Kidney (tissue), 14 donors: Measurements from ENCODE around the gene DHFR. TPM values are rescaled to one million over a fixed set of nuclear protein-coding genes. Genes with fewer than 3 reads are reported as not detected.
A peak's percentile ranks its signal among the peaks of the same experiment; 100 is the strongest.
"Not testable (repeated sequence)": the region's sequence is repeated elsewhere in the genome, so short reads cannot be mapped to it uniquely, and the experiment has no call there.

ENCODE experiments used
- DNase-seq, 5 donors: peaks; one replicate each; pipeline ENCODE4 v3.0.0-alpha.2; 2013 to 2020
- FAIRE-seq: peaks from 2 replicates; lab custom pipeline; 2012; peaks lifted over from hg19 to GRCh38; lab: Jason Lieb, UNC
- H3K27ac ChIP-seq, 2 donors: one replicate each; pipeline ENCODE4 v1.7.0; 2013; ENCODE audit warnings: low read depth in 2 of 2, low read length in 2 of 2, inconsistent platforms in 1 of 2
- H3K27me3 ChIP-seq: one replicate; pipeline ENCODE4 v1.7.1; 2013; ENCODE audit warnings: low read length, inconsistent platforms; ENCODE audit not compliant: control insufficient read depth, insufficient read depth
- H3K36me3 ChIP-seq, 3 donors: one replicate each; pipeline versions ENCODE4 v1.7.0 to v1.7.1; 2013; ENCODE audit warnings: low read length in 3 of 3, control low read depth in 1 of 3, inconsistent platforms in 1 of 3; ENCODE audit not compliant: insufficient read depth in 3 of 3, control insufficient read depth in 2 of 3
- H3K4me1 ChIP-seq, 3 donors: one replicate each; pipeline versions ENCODE4 v1.7.0 to v1.7.1; 2013; ENCODE audit warnings: low read length in 3 of 3, inconsistent platforms in 1 of 3, low read depth in 1 of 3; ENCODE audit not compliant: control insufficient read depth in 2 of 3, insufficient read depth in 2 of 3
- H3K4me3 ChIP-seq, 3 donors: one replicate each; pipeline versions ENCODE4 v1.7.0 to v1.8.1; 2013; ENCODE audit warnings: low read length in 3 of 3, control low read depth in 1 of 3, inconsistent platforms in 1 of 3
- H3K9ac ChIP-seq, 3 donors: one replicate each; pipeline versions ENCODE4 v1.7.0 to v1.7.1; 2013; ENCODE audit warnings: low read length in 3 of 3, control low read depth in 1 of 3, inconsistent platforms in 1 of 3
- H3K9me3 ChIP-seq, 3 donors: one replicate each; pipeline versions ENCODE4 v1.7.0 to v1.7.1; 2013; ENCODE audit warnings: low read length in 3 of 3, control low read depth in 1 of 3, inconsistent platforms in 1 of 3; ENCODE audit not compliant: control insufficient read depth in 2 of 3, insufficient read depth in 1 of 3
- CTCF ChIP-seq: IDR thresholded peaks from 3 replicates; pipeline ENCODE4 v1.5.1; 2012; ENCODE audit warnings: mild to moderate bottlenecking, moderate library complexity, borderline replicate concordance; ENCODE audit not compliant: insufficient read depth; ENCODE audit errors: extremely low read depth
- intact Hi-C: fragments of 100-400 bp; cut with DNase I; formaldehyde crosslinking; loops from one replicate; pipeline ENCODE4 v1.11.1; 2022
- polyA plus RNA-seq: library from polyadenylated mRNA; stranded (reverse); fragments of 350-450 nt; fragmentation: Illumina TruSeq; extraction: RNeasy Lipid Tissue Mini Kit (QIAGEN cat#74804); gene quantifications from one replicate; pipeline ENCODE4 v1.2.3, GENCODE V29; 2014; ENCODE audit warnings: low read depth, low replicate concordance; ENCODE audit not compliant: insufficient read depth
- total RNA-seq: library from RNA; stranded (reverse); fragmentation: NEBNext Ultra II Directional; extraction: Animal tissue kit (Norgen Biotek cat#: 25700); gene quantifications from one replicate; pipeline ENCODE4 v1.2.1, GENCODE V29; 2021
- donor health status: control.
- donor health status: control.
- donor health status: control.
- donor health status: control.
- donor health status: control.
- donor health status: DM: yes; HTN: yes; CAD: no.
- donor health status: Normal renal cell carcinoma (clear cell type).

Gene DHFR
- total and polyA plus RNA-seq, 2 donors from 2014 or later: 13.7 to 14.3 TPM

- Histone ChIP-seq H3K4me3 (no peak overlapping the region), H3K36me3 (no peaks in the 10 kb centered on the region), H3K27me3 (no peaks in the 10 kb centered on the region), H3K27ac (no peak overlapping the region), H3K9me3 (no peaks in the 10 kb centered on the region), H3K9ac (no peak overlapping the region), H3K4me1 (peaks cover 0 to 6% (median 3%) of the 10 kb centered on the region in 3 donors)
- no peak for FAIRE-seq
- intact Hi-C loops: no loop called here
- DNase-seq: peak in 1 of 5 donors; percentile 4
- no peak for TF ChIP-seq CTCF
These were observed 65.8 kb downstream of the DHFR start for GRCh38 chr5:80588858-80589540.

GRCh38 chr5:80584770-80585169 is 70.0 kb downstream of the DHFR start:
- Histone ChIP-seq H3K4me1 (no peaks in the 10 kb centered on the region), H3K27me3 (no peaks in the 10 kb centered on the region), H3K36me3 (no peaks in the 10 kb centered on the region), H3K9ac (no peak overlapping the region), H3K9me3 (no peaks in the 10 kb centered on the region), H3K4me3 (no peak overlapping the region), H3K27ac (no peak overlapping the region)
- no peak for TF ChIP-seq CTCF
- no peak for DNase-seq
- intact Hi-C loops: no loop called here
- FAIRE-seq: no peak

GRCh38 chr5:80580291-80580690 is 74.5 kb downstream of the DHFR start:
- intact Hi-C loops, FAIRE-seq: not testable (repeated sequence)

GRCh38 chr5:80579050-80579449 is 75.7 kb downstream of the DHFR start:
- no peaks in the 10 kb centered on the region for H3K4me1 ChIP-seq
- intact Hi-C loops: no loop called here
- DNase-seq (no peak), FAIRE-seq (no peak)
- H3K4me3 ChIP-seq: no peak overlapping the region
- no peaks in the 10 kb centered on the region for H3K9me3 ChIP-seq
- H3K27me3 ChIP-seq: no peaks in the 10 kb centered on the region
- H3K27ac ChIP-seq: no peak overlapping the region
- no peak overlapping the region for H3K9ac ChIP-seq
- TF ChIP-seq CTCF: no peak
- no peaks in the 10 kb centered on the region for H3K36me3 ChIP-seq

More at GRCh38 chr5:80580291-80580690, 74.5 kb downstream of the DHFR start:
- H3K4me1 ChIP-seq, H3K9ac ChIP-seq, H3K27me3 ChIP-seq, H3K9me3 ChIP-seq, H3K27ac ChIP-seq, H3K36me3 ChIP-seq, DNase-seq, H3K4me3 ChIP-seq: not testable (repeated sequence)
